HG03045 (cell line): Measurements from ENCODE around the gene TMEM62.

Source experiments
- ATAC-seq: cut with Tn5 transposase; IDR thresholded peaks from one replicate; pipeline ENCODE4 v1.9.1; 2021; ENCODE audit warnings: mild to moderate bottlenecking, moderate library complexity; ENCODE audit not compliant: unreplicated experiment

TMEM62 gene

GRCh38 chr15:43133430-43134156 lies at the start of gene TMEM62:
TSS of gene TMEM62 (plus strand) at chr15:43133586. CDS start at chr15:43133803, 217 bp downstream.
- ATAC-seq = peak; percentile 89

DNA sequence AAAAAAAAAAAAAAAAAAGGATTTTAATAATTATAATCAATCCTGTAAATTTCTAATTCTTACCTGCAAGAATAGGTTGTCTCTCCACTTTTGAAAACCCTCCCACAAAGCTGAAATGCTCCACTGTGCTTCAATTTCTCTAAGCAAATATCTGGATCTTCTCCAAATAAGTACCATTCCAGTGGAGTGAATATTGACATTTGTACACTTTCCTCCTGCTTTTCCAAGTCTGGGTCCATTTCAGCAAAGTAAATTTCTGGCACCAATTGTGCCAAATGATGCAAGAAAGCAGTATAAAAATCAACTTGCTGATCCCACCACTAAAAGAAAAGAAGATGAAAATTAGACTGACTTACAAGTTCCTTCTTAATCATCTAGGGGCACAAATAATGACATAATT lies 47.5 kb upstream of the TMEM62 start:
- no peak for ATAC-seq

- no peak for ATAC-seq
Measured at GRCh38 chr15:43086551-43086950, 46.8 kb upstream of the TMEM62 start.

DNA sequence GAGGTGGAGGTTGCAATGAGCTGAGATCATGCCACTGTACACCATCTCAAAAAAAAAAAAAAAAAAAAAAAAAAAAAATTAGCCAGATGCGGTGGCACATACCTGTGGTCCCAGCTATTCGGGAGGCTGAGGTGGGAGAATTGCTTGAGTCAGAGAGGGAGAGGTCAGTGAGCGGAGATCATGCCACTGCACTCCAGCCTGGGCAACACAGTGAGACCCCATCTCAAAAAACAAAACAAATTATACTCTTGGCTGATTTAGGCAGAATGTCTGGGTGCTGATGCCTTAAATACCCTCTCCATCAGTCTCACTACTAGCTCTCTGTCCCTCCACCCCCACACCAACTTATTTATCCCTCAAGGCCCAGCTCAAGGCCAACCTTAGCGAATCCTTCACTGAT lies 41.5 kb upstream of the TMEM62 start:
- no peak for ATAC-seq

DNA sequence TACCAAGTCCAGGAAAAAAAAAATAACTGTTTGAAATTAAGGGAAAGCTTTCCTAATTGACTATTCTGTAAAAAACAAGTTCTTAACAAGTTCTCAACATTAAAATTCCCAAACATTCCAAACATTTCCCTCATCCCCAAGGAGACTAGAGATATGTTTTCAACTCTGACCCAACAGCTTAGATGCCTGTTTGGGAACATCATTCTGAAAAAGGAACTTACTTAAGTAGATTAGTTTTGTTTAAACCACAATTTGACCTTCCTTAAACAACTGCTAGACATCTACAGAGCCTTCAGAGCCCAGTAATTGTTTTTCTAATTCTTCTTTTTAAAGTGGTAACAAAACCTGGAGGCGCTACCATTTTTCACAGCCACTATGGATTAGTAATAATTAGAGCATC lies 40.4 kb upstream of the TMEM62 start:
- no peak for ATAC-seq

- ATAC-seq = no peak
Measured at GRCh38 chr15:43094416-43095030, 38.9 kb upstream of the TMEM62 start.

GRCh38 chr15:43095243-43095642 lies 38.1 kb upstream of the TMEM62 start:
- no peak for ATAC-seq

- ATAC-seq = no peak
Measured at GRCh38 chr15:43095708-43096347, 37.6 kb upstream of the TMEM62 start.

DNA sequence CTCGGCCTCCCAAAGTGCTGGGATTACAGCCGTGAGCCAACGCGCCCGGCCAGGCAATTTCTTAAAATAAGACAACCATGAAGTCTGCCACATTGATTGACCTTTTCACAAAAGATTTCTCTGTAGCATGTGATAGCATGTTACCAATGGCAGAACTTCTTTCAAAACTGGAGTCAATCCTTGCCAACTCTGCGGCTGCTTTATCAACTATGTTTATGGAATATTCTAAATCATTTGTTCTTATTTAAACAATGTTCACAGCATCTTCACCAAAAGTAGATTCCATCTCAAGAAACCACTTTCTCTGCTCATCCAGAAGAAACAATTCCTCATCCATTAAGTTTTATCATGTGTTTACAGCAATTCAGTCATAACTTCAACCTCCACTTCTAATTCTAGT lies 37.0 kb upstream of the TMEM62 start:
- no peak for ATAC-seq

DNA sequence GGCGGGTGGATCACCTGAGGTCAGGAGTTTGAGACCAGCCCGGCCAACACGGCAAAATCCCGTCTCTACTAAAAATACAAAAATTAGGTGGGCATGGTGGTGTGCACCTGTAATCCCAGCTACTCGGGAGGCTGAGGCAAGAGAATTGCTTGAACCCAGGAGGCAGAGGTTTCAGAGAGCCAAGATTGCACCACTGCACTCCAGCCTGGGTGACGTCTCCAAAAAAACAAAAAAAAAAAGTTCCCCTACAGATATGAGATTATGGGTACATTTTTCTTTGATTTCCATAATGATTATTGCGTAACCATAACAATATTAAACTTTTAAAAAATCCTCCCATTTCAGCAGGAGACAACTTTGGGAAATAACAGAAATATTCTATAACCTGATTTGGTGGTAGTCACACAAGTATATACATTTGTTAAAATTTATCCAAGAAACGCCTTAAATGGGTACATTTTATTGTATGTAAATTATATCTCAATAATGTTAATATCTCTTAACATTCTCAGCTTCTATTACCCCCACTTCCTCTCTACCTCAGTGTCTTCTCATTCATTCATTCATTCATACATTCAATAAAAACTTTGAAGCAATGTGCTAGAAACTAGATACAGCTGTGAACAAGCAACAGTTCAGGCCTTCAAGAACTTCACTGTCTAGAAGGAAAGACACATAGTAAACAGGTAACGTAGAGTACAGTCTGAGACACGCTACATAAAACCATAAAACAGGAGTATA lies 34.1 kb upstream of the TMEM62 start:
- no peak for ATAC-seq

DNA sequence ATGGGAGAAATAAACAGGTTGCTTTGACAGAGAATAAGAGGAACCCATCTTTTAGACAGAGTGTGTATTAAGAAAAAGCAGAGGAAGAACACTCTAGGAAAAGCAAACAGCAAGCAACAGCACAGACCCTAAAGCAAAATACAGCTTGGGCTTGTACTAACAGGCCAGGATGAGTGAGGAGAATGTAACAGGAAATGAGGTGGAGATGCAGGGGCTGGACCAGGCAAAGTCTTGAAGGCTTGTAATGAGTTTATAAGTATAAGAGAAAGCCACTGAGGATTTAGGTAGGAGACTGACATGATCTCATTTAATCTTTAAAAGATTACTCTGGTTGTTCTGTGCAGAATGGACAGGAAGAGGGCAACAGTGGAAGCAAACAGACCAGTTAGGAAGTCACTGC lies 32.4 kb upstream of the TMEM62 start:
- ATAC-seq = no peak

DNA sequence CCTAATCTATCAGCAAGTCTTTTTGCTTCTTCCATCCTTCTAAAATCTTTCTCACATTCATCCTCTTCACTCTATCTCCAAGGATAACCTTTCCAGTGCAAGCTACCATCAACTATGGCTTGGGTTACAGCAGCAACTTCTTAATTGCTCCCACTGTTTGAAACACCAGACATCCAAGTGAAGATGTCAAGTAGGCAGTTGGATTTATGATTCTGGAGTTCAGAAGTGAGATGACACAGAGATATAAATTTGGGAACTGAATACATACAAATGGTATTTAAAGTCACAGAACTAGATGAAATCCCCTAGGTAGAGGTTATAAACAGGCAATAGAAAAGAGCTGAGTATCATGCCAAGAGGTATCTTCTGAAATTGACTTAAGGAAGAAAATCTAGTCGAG lies 31.2 kb upstream of the TMEM62 start:
- ATAC-seq = no peak

- ATAC-seq = no peak
Measured at GRCh38 chr15:43103907-43104306, 29.5 kb upstream of the TMEM62 start.

DNA sequence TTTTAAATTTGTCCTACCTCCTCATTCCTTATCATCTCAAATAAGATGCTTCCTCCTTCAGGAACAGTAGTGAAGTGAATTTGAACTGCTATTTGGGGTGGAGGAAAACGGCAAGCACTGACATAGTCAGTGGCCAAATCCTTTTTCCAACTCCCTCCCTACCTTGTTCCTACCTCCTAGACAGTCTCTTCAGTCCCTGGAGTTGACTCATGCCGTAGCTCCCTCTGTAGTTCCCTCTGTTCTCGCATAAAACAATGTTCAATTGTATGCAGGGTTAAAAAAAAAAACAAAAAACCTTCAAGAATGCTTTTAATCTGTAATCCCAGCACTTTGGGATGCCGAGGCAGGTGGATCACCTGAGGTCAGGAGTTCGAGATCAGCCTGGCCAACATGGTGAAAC lies 29.0 kb upstream of the TMEM62 start:
- ATAC-seq = no peak

DNA sequence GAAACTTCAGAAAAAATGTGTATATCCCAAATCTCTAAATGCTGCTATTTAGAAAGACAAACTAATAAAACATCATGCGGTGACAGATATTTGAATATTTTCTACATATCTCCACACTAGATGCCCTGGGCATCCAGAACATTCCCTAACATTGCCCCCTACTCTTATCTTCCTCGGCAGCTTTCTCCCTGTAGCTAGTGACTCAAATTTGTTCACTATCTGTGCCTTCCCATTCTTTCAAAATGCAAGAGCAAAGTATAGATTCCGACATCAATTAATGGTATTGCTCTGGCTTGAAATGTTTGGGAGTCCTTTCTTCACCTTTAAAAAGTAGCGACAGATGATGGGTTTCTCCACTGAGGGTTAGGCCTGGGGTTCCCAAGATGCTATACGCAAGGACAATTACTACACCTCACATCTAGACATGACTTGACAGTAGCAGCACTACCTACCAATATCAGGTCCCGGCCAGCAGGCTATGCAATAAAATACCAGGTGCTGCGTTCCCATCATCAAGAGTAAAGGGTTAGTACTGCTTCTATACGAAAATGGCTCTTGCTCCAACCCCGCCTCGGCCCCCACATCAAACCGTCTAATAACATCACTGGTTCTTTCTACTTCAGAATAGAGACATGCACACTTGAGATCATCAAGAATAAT lies 28.2 kb upstream of the TMEM62 start:
- ATAC-seq = peak; percentile 14

GRCh38 chr15:43105778-43106485 lies 27.5 kb upstream of the TMEM62 start, which contains the start of gene UBR1:
TSS of gene UBR1 (minus strand) at chr15:43106038. CDS start at chr15:43106022, 16 bp downstream.
- ATAC-seq = peak; percentile 84

DNA sequence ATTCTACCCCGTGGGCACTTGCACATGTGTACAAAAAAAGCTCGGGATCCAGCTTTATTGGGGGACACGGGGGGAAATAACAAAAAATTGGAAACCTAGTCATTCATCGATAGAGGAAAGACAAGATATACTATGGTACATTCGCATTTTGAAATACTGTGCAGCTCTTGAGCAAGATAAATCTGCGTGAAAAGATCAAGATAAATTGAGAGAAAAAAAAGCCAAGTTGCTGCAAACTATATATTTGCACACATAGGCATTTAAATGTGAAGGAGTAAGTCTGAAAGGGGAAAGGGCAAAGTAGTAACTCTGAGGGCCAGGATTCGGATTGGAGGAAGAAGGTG lies 26.9 kb upstream of the TMEM62 start:
- no peak for ATAC-seq

- ATAC-seq = no peak
Measured at GRCh38 chr15:43107751-43108150, 25.6 kb upstream of the TMEM62 start.

GRCh38 chr15:43111354-43111753 lies 22.0 kb upstream of the TMEM62 start:
- no peak for ATAC-seq

DNA sequence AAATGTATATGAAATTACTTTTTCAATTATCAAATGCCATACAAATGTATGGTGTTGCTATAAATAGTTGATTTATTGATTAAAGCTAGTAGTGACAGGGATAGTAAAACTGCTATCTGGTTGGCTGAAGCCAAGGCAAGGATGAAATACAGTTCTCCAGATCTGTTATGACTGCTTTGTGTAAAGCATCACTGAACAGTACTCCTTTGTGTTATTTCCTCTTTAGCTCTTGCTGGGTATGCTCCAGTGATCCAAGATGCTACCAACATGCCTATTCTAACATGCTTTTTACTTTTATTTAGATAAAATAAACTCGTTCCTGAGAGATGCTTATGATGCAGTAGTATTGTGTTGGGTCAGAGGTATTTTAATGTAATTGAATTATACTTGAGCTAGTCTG lies 15.1 kb upstream of the TMEM62 start:
- ATAC-seq = no peak
